ENCODE measurements around the gene PRR7.
"Not testable (repeated sequence)": the region's sequence is repeated elsewhere in the genome, so short reads cannot be mapped to it uniquely, and the experiment has no call there.

The PRR7 gene

DNA sequence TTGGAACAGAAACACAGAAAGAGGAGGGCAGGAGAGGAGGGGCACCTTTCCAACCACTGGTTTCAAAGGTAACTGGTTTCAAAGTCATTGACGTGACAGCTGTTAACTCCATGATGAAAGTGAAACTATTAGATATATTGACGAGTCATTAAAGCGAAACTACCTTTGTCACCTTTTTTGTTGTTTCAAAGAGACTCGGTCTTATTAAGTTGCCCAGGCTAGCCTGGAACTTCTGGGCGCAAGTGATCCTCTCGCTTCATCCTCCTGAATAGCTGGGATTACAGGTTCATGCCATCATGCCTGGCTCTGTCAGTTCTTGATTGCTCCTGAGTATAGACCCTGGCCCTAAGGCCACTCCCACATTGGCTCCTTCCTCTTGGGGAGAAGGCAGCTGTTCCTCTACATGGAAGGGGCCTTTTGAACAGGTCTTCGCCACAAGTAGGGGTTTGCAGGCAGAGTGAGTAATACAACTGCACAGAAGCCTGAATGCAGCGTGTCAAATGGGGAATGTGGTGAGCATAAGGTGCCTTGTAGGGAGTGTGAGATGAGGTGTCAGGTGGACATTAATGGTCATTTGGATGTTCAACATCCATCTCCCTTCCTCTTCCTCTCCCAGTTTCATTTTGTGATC, 33.9 kb upstream of the PRR7 start:
- TF ChIP-seq, protein P1, sequence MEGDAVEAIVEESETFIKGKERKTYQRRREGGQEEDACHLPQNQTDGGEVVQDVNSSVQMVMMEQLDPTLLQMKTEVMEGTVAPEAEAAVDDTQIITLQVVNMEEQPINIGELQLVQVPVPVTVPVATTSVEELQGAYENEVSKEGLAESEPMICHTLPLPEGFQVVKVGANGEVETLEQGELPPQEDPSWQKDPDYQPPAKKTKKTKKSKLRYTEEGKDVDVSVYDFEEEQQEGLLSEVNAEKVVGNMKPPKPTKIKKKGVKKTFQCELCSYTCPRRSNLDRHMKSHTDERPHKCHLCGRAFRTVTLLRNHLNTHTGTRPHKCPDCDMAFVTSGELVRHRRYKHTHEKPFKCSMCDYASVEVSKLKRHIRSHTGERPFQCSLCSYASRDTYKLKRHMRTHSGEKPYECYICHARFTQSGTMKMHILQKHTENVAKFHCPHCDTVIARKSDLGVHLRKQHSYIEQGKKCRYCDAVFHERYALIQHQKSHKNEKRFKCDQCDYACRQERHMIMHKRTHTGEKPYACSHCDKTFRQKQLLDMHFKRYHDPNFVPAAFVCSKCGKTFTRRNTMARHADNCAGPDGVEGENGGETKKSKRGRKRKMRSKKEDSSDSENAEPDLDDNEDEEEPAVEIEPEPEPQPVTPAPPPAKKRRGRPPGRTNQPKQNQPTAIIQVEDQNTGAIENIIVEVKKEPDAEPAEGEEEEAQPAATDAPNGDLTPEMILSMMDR (IDR thresholded peaks at IDR 0.05; ENCODE audit: low read depth, low read length) = no peak
- no peak overlapping the region for H3K4me3 ChIP-seq (ENCODE audit: low read depth, low read length)

DNA sequence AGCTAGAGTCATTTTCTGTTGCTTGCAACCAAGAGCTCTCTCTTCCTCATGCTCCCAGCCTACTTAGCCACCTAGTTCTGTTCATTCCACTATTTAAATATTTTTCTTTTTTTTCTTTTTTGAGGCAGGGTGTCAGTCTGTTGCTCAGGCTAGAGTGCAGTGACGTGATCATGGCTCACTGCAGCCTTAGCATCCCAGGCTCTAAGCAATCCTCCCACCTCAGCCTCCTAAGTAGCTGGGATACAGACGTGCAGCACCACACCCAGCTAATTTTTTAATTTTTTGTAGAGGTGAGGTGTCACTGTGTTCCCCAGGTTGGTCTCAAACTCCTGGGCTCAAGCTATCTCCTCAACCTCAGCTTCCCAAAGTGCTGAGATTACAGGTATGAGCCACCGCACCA, 32.1 kb upstream of the PRR7 start:
- H3K4me3 ChIP-seq (ENCODE audit: low read depth, low read length) = no peak overlapping the region
- TF ChIP-seq, protein P1 (IDR thresholded peaks at IDR 0.05; ENCODE audit: low read depth, low read length) = no peak

DNA sequence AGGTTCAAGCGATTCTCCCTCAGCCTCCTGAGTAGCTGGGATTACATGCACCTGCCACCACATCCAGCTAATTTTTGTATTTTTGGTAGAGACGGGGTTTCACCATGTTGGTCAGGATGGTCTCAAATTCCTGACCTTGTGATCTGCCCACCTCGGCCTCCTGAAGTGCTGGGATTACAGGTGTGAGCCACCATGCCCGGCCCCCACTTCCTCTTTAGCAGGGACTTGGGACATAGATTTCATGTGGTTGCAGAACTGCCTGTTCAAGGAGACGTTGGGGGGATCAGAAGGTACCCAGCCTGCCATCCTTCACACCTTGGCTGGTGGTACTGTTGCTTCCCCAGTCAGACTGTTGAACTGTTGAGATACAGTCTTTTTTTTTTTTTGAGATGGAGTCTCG, 29.5 kb upstream of the PRR7 start:
- not testable (repeated sequence) for H3K4me3 ChIP-seq (ENCODE audit: low read depth, low read length)

DNA sequence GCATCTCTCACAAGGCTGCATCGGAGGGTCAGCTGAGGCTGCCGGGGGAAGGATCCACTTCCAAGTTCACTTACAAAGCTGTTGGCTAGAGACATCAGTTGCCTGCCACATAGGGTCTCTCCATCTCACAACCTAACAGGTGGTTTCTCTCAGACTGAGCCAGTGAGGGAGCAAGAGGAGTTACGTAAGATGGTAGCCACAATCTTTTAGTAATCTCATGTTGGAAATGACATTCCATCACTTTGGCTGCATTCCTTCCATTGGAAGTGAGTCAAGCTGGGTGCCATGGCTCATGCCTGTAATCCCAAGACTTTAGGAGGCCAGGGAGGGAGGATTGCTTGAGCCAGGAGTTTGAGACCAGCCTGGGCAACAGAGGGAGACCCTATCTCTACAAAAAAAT, 27.6 kb upstream of the PRR7 start:
- TF ChIP-seq, protein P1 (IDR thresholded peaks at IDR 0.05; ENCODE audit: low read depth, low read length) = no peak
- H3K4me3 ChIP-seq (ENCODE audit: low read depth, low read length) = no peak overlapping the region

DNA sequence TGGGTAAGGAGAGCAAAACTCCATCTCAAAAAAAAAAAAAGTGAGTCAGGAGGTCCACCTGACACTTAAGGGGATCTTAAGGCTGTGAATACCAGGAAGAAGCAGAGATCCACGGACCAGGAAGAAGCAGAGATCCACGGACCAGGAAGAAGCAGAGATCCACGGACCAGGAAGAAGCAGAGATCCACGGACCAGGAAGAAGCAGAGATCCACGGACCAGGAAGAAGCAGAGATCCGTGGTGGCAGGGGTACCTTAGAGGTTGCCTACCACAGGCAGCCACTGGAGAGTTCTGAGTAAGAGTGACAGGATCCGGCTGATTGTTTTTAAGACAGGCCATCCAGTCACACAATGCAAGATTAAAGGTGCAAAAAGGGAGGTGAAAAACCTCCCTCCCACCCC, 26.1 kb upstream of the PRR7 start:
- not testable (repeated sequence) for H3K4me3 ChIP-seq (ENCODE audit: low read depth, low read length)

DNA sequence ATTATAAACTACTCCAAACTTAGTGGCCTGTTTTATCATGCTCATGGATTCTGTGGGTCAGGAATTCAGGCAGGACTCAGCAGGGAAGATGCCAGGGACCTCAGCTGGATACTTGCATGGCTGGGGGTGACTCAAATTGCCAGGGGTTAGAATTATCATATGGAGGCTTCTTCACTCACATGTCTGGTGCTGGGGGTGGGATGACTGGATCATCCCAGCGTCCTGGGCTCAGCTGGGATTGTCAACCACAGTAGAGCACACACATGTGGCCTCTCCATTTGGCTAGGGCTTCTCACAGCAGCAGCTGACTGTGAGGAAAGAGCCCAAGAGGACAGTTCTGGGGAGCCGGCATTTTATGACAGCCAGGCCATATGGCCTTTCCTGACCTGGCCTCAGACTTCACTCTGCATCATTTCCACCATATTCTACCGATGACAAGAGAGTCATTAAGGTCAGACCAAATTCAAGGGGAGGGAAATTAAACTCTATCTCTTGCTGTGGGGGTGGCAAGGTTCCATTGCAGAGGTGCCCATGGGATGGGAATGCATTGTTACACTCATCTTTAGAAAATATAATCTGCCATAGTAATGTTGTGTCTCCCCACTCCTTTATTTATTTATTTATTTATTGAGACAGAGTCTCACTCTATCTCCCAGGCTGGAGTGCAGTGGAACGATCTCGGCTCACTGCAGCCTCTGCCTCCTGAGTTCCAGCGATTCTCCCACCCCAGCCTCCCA, 25.4 kb upstream of the PRR7 start:
- TF ChIP-seq, protein P1 (IDR thresholded peaks at IDR 0.05; ENCODE audit: low read depth, low read length) = no peak
- H3K4me3 ChIP-seq (ENCODE audit: low read depth, low read length) = no peak overlapping the region

DNA sequence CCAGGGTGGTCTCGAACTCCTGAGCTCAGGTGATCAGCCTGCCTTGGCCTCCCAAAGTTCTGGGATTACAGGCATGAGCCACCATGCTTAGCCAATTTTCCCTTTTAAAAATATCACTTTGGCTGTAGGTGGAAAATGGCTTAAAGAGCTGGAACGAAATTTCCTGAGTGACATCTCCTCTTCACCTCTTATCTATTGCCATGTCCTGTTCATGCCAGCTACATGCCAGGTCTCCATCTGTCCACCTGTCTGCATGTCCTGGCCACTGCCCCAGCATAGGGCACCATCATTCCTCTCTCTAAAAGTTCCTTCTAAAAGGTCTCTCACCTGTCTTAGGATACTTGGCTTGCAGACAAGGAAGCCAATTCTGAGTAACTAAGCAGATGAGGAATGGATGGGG, 22.9 kb upstream of the PRR7 start:
- TF ChIP-seq, protein P1 (IDR thresholded peaks at IDR 0.05; ENCODE audit: low read depth, low read length) = no peak
- H3K4me3 ChIP-seq (ENCODE audit: low read depth, low read length) = no peak overlapping the region

DNA sequence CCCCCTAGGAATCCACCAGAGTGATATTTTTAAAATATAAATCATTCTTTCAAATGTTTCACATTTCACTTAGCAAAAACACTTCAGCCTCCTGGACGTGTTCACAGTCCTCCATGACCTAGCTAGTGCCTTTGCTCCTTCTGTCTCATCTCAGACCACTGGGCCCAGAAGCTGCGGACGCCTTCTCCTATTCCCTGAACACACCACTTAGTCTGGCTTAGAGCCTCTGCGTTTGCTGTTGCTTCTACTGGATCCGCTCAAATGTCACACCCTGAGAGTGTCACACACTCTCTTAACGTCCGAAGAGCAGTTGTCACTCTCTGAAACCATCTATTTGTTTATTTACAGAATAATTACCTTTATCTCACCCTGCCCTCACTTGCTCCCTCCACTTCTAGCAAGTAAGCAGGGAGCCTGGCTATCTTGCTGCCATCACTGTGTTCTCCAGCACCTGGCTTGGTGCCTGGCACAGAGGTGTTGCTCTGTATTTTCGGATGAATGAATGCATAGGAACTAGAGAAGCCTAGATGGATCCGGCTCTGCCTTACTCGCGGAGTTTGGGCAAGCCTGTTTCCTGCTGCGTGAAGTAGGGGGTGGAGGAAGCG, 21.3 kb upstream of the PRR7 start:
- peak overlapping the region; percentile 64 for H3K4me3 ChIP-seq (ENCODE audit: low read depth, low read length)
- TF ChIP-seq, protein P1 (IDR thresholded peaks at IDR 0.05; ENCODE audit: low read depth, low read length) = no peak

Data from WI38 (cell line).